HepG2 (cell line): Measurements from ENCODE around the gene CARMIL1.

Experiments
- CREB1 ChIP-seq, 2 experiments: fragments of 450-650 bp in 1 of 2; IDR thresholded peaks; 2 replicates each; pipeline ENCODE4 v1.6.1; 2016 to 2017; ENCODE audit warnings: control low read depth in 1 of 2, mild to moderate bottlenecking in 1 of 2, missing compliant biosample characterization in 1 of 2, missing genetic modification characterization in 1 of 2
- ZNF431 ChIP-seq: sonication (generic); formaldehyde crosslinking; IDR thresholded peaks from 2 replicates; pipeline ENCODE4 v1.9.0; 2022; ENCODE audit warnings: missing genetic modification reagents, low read depth, mild to moderate bottlenecking, borderline replicate concordance
- ZNF709 ChIP-seq: sonication (generic); formaldehyde crosslinking; IDR thresholded peaks from 2 replicates; pipeline ENCODE4 v1.5.0; 2020; ENCODE audit warnings: mild to moderate bottlenecking, missing genetic modification reagents
- TF ChIP-seq, protein P1 (sequence below): sonication (generic); formaldehyde crosslinking; IDR thresholded peaks from 2 replicates; pipeline ENCODE4 v1.8.0; 2022; ENCODE audit warnings: missing genetic modification reagents, mild to moderate bottlenecking, moderate library complexity, borderline replicate concordance
- TF ChIP-seq, protein P2 (sequence below): sonication (generic); formaldehyde crosslinking; IDR thresholded peaks from 2 replicates; pipeline ENCODE4 v1.5.0; 2020; ENCODE audit warnings: missing genetic modification reagents

DNA sequence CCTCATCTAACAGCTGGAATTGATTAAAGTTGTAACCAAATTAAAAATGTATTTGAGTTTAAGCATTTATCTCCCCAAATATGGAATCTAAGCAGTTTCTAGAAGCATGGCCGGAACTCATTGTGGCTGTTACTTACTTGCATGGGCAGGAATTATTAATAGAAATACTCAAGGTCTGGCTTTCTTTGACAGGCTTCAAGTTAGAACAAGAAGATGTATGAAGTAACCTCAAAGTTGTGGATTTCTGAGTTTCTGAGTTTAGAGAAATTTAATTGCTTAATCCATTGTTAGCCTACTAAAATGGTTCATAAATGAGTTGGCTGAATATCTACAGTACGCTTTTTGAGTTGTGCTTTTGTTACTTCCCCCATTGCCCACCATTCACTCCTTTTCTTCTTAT lies 7.7 kb downstream of the CARMIL1 start:
- no peak for TF ChIP-seq CREB1 (IDR thresholded peaks at IDR 0.05)
- no peak for TF ChIP-seq CREB1 (CRISPR knock-in tag; IDR thresholded peaks at IDR 0.05)
- TF ChIP-seq ZNF709 (CRISPR knock-in tag): no peak
- TF ChIP-seq ZNF431 (CRISPR knock-in tag): no peak
- TF ChIP-seq, protein P1, sequence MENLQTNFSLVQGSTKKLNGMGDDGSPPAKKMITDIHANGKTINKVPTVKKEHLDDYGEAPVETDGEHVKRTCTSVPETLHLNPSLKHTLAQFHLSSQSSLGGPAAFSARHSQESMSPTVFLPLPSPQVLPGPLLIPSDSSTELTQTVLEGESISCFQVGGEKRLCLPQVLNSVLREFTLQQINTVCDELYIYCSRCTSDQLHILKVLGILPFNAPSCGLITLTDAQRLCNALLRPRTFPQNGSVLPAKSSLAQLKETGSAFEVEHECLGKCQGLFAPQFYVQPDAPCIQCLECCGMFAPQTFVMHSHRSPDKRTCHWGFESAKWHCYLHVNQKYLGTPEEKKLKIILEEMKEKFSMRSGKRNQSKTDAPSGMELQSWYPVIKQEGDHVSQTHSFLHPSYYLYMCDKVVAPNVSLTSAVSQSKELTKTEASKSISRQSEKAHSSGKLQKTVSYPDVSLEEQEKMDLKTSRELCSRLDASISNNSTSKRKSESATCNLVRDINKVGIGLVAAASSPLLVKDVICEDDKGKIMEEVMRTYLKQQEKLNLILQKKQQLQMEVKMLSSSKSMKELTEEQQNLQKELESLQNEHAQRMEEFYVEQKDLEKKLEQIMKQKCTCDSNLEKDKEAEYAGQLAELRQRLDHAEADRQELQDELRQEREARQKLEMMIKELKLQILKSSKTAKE (CRISPR knock-in tag): no peak
- TF ChIP-seq, protein P2, sequence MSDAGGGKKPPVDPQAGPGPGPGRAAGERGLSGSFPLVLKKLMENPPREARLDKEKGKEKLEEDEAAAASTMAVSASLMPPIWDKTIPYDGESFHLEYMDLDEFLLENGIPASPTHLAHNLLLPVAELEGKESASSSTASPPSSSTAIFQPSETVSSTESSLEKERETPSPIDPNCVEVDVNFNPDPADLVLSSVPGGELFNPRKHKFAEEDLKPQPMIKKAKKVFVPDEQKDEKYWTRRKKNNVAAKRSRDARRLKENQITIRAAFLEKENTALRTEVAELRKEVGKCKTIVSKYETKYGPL (CRISPR knock-in tag): no peak
